ENCODE data around the gene NPEPPS. TPM values are rescaled to one million over a fixed set of nuclear protein-coding genes. Genes with fewer than 3 reads are reported as not detected.

Gene NPEPPS
- polyA plus RNA-seq, 1 donor = 154 TPM

Other genes with a start within 250 kb of the NPEPPS start
- gene EFCAB13, start 207.2 kb upstream of the NPEPPS start, polyA plus RNA-seq (ENCODE audit: insufficient read length) = 5.2 TPM
- 144 TPM for gene KPNB1, start 118.8 kb downstream of the NPEPPS start, polyA plus RNA-seq (ENCODE audit: insufficient read length)
- 38.6 TPM for gene TBKBP1, start 163.1 kb downstream of the NPEPPS start, polyA plus RNA-seq (ENCODE audit: insufficient read length)
- 0.15 TPM for gene TBX21, start 202.1 kb downstream of the NPEPPS start, polyA plus RNA-seq (ENCODE audit: insufficient read length)

Measured in hindlimb muscle (tissue), 1 donor.